ENCODE results near the gene LIMCH1. TPM values are rescaled to one million over a fixed set of nuclear protein-coding genes. Genes with fewer than 3 reads are reported as not detected.
A peak's percentile ranks its signal among the peaks of the same experiment; 100 is the strongest.
"Not testable (repeated sequence)": the region's sequence is repeated elsewhere in the genome, so short reads cannot be mapped to it uniquely, and the experiment has no call there.

The LIMCH1 gene
- total RNA-seq, 1 experiment from 2014 or later = 17.8 TPM

DNA sequence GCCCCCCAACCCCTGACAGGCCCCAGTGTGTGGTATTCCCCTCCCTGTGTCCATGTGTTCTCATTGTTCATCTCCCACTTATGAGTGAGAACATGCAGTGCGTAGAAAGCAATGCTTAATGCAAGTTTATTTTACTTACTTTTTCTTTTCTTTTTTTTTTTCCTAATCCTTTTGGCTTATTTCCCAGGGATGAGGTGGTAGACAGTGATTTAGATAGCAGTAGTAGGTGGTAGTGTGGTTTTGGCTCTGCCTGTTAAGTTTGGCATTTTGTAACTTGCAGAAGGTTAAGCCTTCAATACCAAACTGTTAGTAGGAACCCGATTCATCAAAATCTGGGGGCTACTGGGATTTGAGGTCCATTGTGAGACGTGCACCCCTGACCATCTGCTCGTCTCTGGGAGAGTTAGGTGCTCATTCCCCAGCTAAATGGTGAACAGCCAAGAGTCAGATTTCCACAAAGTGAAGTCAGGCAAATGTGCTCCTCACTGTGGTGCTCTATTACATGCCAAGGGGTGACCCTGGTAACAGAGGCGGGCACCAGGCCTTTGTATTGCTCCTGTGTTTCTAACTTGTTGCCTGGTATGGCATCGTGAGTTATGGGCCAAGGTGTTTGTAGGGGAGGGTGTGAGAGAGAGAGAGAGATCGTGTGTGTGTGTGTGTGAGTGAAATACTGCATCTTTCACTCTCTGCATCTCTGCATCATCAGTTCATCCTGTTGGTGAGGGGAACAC is 140.3 kb downstream of the LIMCH1 start:
- DNase-seq (ENCODE audit: low spot score) = no peak

DNA sequence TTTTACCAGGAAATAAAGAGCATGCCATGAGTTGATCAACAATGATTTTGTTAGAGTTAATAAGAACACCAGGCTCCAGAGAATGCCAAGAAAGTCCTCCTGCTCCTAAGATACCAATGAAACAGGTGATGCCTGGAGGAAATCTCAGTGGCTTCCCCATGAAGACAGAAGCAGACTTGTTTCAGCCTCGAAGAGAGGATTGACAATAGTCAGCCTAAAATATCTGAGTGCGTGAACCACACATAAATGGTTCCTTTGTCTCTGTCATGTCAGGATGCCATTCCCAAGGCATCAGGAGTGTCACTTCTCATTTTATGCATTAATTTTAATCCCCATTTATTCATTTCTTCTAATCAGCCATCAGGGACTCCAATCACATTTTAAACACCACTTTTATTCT is 141.0 kb downstream of the LIMCH1 start:
- no peak for DNase-seq (ENCODE audit: low spot score)

DNA sequence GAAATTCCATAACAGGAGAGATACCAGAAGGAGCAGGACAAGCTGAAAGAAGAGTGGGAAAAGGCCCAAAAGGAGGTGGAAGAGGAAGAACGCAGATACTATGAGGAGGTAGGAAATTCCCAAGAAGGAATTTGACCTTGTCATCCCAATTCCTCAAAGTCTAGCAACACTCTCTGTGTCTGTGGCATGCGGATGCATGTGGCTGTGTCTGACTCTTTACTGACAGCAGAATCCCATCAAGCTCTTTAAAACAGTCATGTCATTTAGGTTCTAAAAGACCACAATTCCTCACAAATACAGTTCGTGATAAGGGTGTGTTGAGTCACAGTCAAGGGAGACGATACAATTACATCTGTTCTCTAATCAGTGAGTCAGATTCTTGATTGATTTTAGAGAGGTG is 142.0 kb downstream of the LIMCH1 start:
- no peak for DNase-seq (ENCODE audit: low spot score)

- DNase-seq (ENCODE audit: low spot score) = no peak
These were observed 143.1 kb downstream of the LIMCH1 start for GRCh38 chr4:41681054-41681453.

DNA sequence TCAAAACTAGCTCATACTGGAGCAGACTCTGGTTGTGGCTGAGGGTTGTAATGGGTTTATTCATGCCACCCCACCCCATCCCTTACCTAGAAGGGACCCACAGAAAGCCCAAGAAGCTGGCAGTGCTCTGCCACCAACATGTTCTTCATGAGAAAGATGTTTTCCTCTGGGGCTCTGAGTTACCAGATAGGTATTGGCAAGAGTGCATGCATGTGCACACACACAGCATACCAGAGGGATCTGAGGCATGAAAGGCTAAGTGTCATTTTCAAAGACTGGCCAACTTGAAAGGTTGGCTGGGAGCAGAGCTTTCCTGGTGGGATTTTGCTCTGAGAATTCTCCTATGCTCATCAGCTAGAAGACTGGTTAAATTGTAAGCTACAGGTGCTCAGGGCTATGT is 145.4 kb downstream of the LIMCH1 start:
- DNase-seq (ENCODE audit: low spot score) = no peak

GRCh38 chr4:41686893-41687292 is 148.9 kb downstream of the LIMCH1 start:
- no peak for DNase-seq (ENCODE audit: low spot score)

DNA sequence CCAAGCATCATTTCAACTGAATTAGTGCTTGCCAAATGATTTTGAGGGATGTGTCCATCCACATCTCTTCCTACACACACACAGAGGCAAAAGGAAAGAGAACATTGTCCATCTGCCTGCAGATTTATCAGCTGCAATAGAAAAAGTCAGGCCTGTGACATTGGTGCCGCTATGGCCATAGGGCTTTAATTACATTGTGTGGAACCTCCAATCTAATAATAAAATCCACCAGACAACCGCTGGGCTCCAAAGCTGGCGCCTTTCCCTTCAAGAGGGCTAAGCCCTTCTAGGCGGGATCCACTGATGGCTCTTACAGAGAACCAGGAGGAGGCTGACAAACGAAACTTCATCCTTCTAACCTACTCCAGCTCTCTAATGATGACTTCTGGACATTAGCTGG is 150.0 kb downstream of the LIMCH1 start:
- DNase-seq (ENCODE audit: low spot score) = no peak

GRCh38 chr4:41692717-41693345 is 154.9 kb downstream of the LIMCH1 start:
- peak; percentile 46 for DNase-seq (ENCODE audit: low spot score)

DNA sequence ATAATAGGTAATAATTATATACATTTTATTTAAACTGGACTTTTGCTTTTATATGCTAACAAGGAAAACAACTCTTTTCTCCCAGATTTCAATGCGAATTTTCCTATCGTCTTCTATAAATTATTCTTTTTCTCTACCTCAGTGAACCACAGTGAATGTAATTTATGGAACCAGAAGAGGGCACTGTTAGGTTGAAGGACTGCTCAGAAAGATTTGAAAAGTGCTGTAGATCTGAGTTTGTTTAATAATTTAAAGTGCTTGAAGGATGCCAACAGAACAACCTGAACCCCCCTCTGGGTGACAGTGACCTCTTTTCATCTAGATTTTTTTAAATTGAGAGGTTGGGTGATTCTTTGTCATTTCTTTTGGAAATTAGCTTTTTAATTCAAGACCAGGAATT is 155.7 kb downstream of the LIMCH1 start:
- peak; percentile 53 for DNase-seq (ENCODE audit: low spot score)

- DNase-seq (ENCODE audit: low spot score) = no peak
These were observed 158.2 kb downstream of the LIMCH1 start for GRCh38 chr4:41696131-41696530.

DNA sequence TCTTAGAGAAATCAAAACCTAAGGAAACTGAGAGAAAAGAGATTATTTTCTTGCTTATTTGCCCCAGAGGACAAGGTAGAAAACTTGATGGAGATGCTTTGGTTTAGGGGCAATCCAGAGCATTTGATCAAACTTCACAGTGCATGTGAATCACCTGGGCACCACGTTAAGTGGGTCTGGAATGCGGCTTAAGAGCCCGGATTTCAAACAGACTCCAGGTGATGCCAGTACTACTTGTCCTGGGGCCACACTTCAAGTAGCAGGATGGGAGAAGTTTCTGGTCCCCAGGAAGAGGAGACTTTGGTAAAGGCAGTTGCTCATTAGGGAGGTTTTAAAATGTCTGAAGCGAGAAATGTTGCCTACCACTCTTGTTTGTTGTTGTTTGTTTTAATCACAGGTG is 158.8 kb downstream of the LIMCH1 start:
- DNase-seq (ENCODE audit: low spot score) = no peak

GRCh38 chr4:41701983-41702382 is 164.0 kb downstream of the LIMCH1 start:
- no peak for DNase-seq (ENCODE audit: low spot score)

- DNase-seq (ENCODE audit: low spot score) = no peak
These were observed 164.8 kb downstream of the LIMCH1 start for GRCh38 chr4:41702770-41703169.

- DNase-seq (ENCODE audit: low spot score) = no peak
These were observed 165.8 kb downstream of the LIMCH1 start for GRCh38 chr4:41703785-41704184.

DNA sequence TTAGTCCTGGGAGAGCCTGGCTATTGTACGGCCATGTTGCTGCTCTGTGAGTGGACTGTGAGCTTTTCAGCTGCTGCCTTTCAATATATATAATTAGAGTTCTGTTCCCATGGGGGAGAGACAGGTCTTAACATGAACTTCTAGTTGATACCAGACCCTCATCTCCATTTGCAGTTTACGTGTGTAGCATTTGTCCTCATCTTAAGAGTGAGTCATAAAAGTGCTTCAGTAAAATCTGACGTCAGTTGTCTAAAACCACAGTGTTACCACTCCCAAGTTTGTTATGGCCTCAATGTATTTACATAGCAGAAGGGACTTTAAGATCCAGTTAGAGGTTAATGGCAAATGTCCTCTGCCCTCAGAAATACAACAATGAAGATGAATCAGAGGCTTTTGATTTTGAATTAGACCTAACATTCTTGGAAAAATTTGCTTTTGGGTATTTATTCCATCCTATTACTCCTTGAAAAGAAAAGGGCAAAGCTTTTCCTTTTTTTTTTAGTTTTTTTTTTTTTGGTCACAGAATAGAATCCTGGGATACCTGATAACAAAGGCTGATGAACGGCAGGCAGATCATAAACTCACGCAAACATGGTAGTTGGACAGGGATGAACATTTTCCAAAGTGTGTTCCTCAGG is 172.0 kb downstream of the LIMCH1 start:
- DNase-seq (ENCODE audit: low spot score) = peak; percentile 12

DNA sequence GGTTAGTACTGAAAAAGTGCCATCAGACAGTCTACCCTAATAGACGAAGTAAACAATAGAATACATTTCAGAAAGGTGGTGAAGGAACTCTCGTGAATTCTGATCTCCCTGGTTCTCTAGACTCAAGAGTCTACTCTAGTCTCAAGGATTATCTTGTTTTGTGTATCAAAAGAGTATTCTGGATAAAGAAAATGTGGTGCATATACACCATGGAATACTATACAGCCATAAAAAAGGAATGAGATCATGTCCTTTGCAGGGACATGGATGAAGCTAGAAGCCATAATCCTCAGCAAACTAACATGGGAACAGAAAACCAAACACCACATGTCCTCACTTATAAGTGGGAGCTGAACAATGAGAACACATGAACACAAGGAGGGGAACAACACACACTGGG is 173.7 kb downstream of the LIMCH1 start:
- DNase-seq (ENCODE audit: low spot score) = not testable (repeated sequence)

- no peak for DNase-seq (ENCODE audit: low spot score)
These were observed 174.5 kb downstream of the LIMCH1 start for GRCh38 chr4:41712425-41712824.

DNA sequence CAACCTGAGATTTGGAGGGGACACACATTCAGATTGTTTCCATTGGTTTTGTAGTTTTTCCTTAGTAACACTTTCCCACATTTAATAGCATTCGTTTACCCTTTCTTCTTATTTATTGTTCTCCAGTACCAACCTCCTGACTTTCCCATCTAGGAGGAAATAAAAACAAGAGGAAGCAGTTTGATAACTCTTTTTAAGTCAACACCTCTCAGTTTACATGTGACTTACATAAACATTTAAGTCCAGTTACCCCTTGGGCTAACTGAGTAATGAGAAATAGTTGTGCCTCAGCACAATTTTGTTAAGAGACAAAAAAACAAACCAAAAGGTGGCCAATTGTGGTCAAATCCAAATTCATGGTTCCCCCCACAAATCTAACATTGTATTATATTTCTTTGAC is 175.8 kb downstream of the LIMCH1 start:
- no peak for DNase-seq (ENCODE audit: low spot score)

DNA sequence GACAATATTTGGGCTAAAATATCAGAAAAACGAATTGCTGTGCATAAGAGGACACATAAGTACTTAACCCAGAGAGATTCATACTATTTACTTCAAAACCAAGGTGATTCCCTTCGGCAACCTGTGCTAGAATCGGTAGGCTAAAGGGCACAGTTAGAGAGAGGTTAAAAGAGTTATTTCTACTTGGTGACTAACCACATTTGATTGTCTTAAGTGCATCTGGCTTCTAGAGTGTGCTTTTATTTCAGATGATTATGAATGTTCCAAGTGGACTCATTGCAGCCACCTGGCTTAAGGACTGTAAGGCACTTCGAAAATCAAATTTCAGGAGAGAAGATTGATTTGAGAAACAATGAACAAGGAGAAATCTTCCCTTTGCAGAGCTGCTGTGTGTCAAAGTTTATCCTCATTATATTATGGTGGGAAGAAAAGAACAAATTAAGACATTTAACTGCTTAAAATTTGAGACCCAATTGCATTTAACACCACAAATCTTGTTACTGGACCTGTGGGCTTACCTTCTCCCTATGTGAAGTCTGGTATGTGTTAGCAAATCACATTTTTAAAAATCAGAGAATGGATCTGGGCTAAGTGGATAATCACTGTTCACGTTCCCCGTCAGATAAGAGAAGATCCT is 176.5 kb downstream of the LIMCH1 start:
- no peak for DNase-seq (ENCODE audit: low spot score)

DNA sequence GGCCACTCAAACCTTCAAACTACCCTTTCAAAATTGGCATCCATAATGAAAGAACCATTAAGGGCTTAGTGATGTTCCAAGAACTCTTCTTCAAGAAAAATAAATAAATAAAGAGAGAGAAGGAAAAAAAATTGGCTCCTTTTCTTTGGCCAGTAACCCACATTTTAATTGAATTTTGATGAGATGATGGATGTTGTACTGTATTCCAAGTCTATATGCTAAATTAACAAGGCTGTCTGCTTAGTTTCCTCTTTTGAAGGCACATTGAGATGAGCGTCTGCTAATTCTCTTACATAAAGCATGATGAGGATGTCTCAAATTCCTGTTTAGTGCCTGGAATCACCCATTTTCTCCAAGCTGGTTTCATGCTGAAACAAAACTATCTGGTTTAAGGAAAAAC is 177.2 kb downstream of the LIMCH1 start:
- DNase-seq (ENCODE audit: low spot score) = no peak

DNA sequence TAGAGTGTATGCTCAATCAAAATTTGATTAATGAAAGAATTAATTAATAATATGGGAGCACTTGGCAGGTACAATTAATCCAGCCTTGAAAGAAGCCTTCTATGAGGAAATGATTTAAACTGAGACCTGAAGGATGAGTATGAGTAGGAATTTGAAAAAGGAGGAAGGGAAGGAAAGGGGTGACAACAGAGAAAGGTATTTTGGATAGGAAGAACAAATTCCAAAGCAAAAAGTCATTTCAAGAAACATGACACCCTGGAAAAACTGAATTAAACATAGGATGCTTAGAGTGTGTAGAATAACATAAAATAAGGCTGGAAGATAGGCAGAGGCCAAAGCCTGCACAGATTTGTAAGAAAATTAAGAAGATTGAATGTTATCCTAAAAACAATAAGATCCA is 180.9 kb downstream of the LIMCH1 start:
- DNase-seq (ENCODE audit: low spot score) = no peak

GRCh38 chr4:41719417-41719816 is 181.5 kb downstream of the LIMCH1 start:
- DNase-seq (ENCODE audit: low spot score) = no peak

DNA sequence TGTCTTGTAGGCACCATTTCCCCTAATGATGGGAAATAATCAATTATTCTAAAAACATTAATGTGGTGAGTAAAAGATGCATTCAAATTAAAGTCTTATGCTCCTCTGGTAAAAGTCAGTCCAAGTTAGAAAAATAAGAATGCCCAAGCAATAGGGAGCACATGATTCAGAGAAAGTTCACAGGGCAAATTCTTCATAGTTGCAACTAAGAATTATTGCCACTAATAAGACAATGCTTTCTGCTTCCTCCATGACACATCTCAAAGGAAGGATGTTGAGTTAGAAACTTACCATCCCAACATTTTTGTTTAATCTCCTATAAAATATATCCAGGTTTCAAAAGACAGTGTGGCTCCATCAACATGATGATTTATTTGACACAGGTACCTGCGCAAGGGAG is 184.2 kb downstream of the LIMCH1 start:
- DNase-seq (ENCODE audit: low spot score) = no peak
